GM13976 (cell line): ENCODE data around the gene METTL21A.

Experiments
- DNase-seq: peaks from one replicate; pipeline ENCODE4 v3.0.0; 2012; ENCODE audit warnings: low spot score
- CTCF ChIP-seq: IDR thresholded peaks from 2 replicates; pipeline ENCODE4 v1.5.1; 2012; ENCODE audit warnings: borderline replicate concordance, mild to moderate bottlenecking; ENCODE audit not compliant: insufficient read depth; ENCODE audit errors: extremely low read depth, missing control alignments, control extremely low read depth
- in situ Hi-C: fragments of 300-500 bp; cut with MboI; formaldehyde crosslinking; loops from one replicate; pipeline ENCODE4 v1.12.0; 2022; ENCODE audit warnings: low sequenced_read_pairs, mixed read lengths, inconsistent platforms; ENCODE audit not compliant: unreplicated experiment

The METTL21A gene

GRCh38 chr2:207625014-207625907, at the start of gene METTL21A:
METTL21A (minus strand) TSS chr2:207625394; CDS start chr2:207624375, 1,019 bp downstream.
- in situ Hi-C loops, result loop anchor here (10.0 kb wide), 1 partner anchor 410 kb away; no protein-coding TSS in a partner anchor
- peak; percentile 98 for DNase-seq
- TF ChIP-seq CTCF, result peak; percentile 72

GRCh38 chr2:207674826-207675225, 49.6 kb upstream of the METTL21A start:
- in situ Hi-C loops, result no loop called here
- TF ChIP-seq CTCF, result no peak
- DNase-seq, result no peak

- DNase-seq, result no peak
- in situ Hi-C loops, result no loop called here
- no peak for TF ChIP-seq CTCF
Measured at GRCh38 chr2:207674266-207674774, 49.1 kb upstream of the METTL21A start.

GRCh38 chr2:207673431-207673830, 48.2 kb upstream of the METTL21A start:
- no peak for DNase-seq
- TF ChIP-seq CTCF, result no peak
- in situ Hi-C loops, result no loop called here

- TF ChIP-seq CTCF, result no peak
- DNase-seq, result no peak
- in situ Hi-C loops, result no loop called here
Measured at GRCh38 chr2:207670887-207671286, 45.7 kb upstream of the METTL21A start.

GRCh38 chr2:207663870-207664545, 38.8 kb upstream of the METTL21A start:
- DNase-seq, result no peak
- in situ Hi-C loops, result no loop called here
- TF ChIP-seq CTCF, result no peak
